SH-SY5Y (cell line): Measurements from ENCODE around the gene VWC2L.

Source experiments
- GATA2 ChIP-seq: IDR thresholded peaks from 2 replicates; pipeline ENCODE4 v1.6.1; 2011; ENCODE audit warnings: mild to moderate bottlenecking, low read depth, low read length
- GATA3 ChIP-seq: IDR thresholded peaks from 2 replicates; pipeline ENCODE4 v1.6.1; 2011; ENCODE audit warnings: low read depth, mild to moderate bottlenecking, low read length, moderate library complexity

The VWC2L gene

GRCh38 chr2:214574084-214574781 lies 163.4 kb downstream of the VWC2L start:
- TF ChIP-seq GATA2 (no peak), GATA3 (no peak)

DNA sequence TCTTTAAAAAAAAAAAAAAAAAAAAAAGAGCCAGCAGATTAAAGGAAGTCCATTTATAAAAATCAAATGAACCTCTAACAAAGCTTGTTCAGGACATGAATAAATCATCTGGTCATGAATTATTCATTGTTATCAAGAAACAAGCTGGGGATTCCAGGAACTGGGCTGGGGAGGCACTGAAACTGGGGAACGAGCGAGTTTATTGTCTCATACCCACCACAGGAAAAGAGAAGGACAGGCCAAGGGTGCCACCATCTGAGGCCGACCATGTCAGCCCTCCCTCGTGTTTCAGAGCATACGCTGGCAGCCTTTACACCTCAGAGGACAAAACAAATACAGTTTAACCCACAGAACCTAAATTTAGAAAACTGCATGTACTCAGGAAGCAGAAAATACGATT lies 164.2 kb downstream of the VWC2L start:
- TF ChIP-seq GATA3 (no peak), GATA2 (no peak)

GRCh38 chr2:214575465-214575864 lies 164.6 kb downstream of the VWC2L start:
- TF ChIP-seq GATA2: no peak
- TF ChIP-seq GATA3: no peak

DNA sequence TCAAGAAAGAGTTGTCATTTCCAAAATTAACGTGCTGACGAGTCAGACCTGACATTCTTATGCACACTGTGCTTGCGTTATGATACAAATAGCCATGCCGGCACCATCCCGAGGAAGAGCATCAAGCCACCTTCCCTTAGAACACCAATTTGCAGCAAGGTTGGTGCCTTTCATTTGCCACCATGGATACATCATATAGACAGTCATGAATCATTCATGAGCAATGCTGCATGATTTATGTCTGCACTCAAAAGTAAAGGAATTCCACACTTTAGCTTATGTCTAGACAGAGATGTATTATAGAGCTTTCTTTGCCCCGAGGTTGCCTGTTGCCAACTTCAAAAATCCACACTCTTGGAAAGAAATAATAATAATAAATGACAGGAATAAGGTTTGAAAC lies 166.9 kb downstream of the VWC2L start:
- no peak for TF ChIP-seq GATA2
- TF ChIP-seq GATA3: no peak

DNA sequence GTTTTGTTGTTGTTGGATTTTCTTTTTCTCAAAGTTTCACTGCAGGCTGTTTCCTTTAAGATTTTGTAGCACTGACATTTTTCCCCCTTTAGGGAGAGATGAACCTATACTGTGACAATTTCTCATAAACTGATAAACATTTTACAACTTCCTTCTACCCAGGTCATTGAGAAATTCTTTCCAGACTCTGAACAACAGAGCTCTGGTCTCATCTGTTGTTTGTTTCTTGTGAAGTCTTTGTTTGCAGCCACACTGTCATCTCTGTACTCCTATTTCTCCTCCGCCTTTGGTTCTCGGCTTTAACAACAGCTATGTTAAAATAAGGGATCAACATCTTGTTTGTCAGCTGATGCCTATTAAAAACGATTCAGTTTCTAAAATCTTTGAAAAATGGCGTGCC lies 167.6 kb downstream of the VWC2L start:
- TF ChIP-seq GATA2: no peak
- no peak for TF ChIP-seq GATA3

GRCh38 chr2:214579035-214579434 lies 168.2 kb downstream of the VWC2L start:
- TF ChIP-seq GATA3: no peak
- no peak for TF ChIP-seq GATA2

DNA sequence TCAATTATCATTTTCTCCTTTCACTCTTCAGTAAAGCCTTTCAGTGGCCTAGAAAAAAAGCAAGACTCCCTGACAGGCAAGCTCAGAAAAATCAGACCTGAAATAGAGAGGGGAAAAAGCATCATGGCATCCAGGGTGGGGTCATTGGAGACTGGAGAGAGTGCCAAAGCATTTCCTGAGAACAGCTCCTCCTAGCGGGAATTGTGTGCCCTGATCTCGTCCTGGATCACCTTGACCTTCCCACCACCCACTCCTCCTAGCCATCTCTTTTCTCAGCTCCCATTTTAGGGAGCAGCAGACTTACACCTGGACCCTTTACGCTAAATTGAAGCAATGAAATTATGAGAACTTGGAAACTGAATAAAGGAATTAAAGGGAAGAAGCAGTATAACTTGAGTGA lies 176.6 kb downstream of the VWC2L start:
- no peak for TF ChIP-seq GATA3
- no peak for TF ChIP-seq GATA2

- no peak for TF ChIP-seq GATA2
- TF ChIP-seq GATA3: no peak
These were observed 180.5 kb downstream of the VWC2L start for GRCh38 chr2:214591366-214591765.

GRCh38 chr2:214592011-214592410 lies 181.2 kb downstream of the VWC2L start:
- no peak for TF ChIP-seq GATA2
- no peak for TF ChIP-seq GATA3

DNA sequence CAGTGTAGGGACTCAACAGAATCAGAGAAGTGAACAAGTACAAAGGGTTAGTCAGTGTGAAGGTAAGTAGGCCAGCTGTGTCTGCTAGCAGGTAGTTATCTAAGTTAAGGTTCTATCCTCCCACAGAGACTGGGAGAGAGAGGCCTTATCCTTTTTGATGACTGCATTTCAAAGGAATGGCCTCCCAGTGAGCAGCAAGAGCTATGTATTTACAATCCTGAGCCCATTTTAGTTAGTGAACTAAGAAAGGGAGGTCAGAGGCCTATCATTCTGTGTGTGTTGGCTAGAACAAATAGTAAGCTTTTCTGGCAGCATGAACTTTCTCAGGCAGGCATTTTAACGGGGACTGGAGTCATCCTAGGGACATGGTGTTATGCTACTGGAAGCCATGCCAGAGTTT lies 182.9 kb downstream of the VWC2L start:
- TF ChIP-seq GATA2: no peak

DNA sequence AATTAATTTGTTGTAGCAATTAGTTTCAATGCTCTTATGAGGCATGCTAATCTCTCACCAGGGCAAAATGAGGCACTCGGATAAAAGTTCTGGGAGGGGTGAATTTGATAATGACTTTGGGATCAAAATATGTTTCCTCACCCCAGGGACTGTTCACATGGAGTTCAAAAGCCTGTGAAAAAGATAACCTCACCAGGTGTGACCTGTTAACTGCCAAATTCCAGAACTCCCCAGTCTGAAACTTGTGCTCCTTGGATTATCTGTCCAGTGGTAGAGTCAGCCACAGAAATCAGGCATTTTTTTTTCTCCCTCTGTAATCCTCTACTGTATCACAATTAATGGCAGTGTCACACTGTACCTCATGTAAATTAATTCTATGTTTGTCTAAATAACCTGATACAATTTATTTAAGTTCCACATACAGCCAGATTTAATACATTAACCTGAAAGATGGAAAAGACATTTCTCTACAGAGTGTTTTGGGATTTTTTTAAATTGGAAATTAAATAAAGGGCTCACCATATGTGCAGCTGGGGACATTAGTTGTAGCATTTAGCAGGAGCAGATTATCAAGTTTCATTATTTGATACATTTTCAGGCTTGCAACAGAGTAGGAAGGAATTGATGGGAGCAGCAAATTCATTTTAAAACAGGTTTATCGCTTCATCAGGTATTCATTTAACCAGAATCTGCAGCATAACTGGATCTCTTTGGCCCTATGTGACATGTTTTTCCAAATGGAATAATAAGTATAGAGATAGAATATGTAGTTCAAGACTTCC lies 191.2 kb downstream of the VWC2L start:
- TF ChIP-seq GATA3: no peak
- TF ChIP-seq GATA2: no peak; the same call in 1 of the 2 replicates

- TF ChIP-seq GATA2 (no peak), GATA3 (no peak)
These were observed 194.0 kb downstream of the VWC2L start for GRCh38 chr2:214604861-214605260.

DNA sequence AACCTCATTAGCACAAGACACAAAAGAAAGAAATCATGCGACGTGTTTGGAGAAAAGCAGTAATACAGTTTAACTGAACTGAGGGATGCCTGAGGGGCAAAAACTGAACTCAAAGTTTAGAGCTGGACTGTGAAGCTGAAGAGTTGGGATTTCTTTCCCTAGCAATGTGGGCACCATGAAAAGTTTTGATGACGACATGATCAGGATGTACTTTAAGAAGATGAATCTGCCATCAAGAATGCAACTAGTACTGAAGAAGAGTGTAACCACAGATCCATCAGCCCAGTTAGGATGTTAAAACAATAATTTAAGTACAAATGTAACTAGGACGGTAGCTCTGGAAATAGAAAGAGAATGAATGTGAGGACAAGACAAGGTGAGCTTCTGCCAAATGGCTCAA lies 196.2 kb downstream of the VWC2L start:
- no peak for TF ChIP-seq GATA3
- TF ChIP-seq GATA2: no peak

DNA sequence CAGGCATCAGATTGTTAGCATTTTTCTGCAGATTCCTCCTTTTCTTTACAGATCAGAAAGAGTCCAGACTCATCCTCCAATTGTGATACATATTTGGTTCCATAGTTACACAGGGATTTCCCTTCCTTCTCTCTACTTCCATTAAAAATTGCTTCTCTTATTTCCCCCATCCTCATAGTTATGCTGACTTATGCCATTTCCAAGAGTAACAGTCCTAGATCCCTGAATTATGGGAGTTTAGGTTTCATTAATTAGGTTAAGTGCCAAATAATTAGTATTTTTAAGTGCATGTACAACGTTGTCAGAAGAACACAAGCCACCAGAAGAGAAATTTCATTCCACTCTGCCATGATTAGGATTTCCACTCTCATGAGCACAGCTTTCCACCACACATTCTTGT lies 200.2 kb downstream of the VWC2L start:
- TF ChIP-seq GATA2 (no peak), GATA3 (no peak)

- no peak for TF ChIP-seq GATA2
- TF ChIP-seq GATA3: no peak
These were observed 213.4 kb downstream of the VWC2L start for GRCh38 chr2:214624166-214624760.

DNA sequence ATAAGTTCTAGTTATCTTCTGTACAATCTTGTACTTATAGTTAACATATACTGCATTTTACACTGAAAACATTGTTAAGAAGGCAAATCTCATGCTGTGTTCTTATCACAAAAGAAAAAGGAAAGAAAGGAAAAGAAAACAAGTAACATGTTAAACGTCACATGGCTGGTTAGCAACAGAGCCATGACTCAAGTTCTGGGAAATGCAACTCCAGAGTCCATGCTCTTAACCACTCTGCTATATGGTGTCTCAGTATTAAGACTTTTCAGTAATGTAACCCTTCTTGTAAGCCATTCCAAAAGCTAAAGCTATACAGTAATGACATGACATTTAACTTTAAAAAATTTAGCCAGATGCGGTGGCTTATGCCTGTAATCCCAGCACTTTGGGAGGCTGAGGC lies 217.2 kb downstream of the VWC2L start:
- TF ChIP-seq GATA2 (no peak), GATA3 (no peak)
